ENCODE measurements around the gene GPN1.

DNA sequence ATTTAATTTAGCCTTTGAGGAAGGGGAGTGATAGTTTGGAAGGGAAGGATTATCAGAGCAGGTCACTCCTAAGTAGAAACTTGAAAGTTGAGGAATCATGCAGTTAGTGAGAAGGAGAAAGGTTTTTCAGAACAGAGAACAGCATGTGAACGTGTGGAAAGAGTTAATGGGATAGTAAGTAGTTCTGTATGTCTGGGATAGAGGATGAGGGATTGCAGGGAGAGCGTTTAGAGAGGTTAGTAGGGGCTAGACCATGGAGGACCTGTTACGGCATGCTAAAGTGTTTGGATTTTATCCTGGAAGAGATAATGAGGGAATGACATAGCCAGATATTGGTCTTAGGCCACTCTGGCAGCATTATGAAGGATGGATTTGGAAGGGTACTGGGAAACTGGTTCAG, 44.3 kb upstream of the GPN1 start:
- TF ChIP-seq, protein P1, sequence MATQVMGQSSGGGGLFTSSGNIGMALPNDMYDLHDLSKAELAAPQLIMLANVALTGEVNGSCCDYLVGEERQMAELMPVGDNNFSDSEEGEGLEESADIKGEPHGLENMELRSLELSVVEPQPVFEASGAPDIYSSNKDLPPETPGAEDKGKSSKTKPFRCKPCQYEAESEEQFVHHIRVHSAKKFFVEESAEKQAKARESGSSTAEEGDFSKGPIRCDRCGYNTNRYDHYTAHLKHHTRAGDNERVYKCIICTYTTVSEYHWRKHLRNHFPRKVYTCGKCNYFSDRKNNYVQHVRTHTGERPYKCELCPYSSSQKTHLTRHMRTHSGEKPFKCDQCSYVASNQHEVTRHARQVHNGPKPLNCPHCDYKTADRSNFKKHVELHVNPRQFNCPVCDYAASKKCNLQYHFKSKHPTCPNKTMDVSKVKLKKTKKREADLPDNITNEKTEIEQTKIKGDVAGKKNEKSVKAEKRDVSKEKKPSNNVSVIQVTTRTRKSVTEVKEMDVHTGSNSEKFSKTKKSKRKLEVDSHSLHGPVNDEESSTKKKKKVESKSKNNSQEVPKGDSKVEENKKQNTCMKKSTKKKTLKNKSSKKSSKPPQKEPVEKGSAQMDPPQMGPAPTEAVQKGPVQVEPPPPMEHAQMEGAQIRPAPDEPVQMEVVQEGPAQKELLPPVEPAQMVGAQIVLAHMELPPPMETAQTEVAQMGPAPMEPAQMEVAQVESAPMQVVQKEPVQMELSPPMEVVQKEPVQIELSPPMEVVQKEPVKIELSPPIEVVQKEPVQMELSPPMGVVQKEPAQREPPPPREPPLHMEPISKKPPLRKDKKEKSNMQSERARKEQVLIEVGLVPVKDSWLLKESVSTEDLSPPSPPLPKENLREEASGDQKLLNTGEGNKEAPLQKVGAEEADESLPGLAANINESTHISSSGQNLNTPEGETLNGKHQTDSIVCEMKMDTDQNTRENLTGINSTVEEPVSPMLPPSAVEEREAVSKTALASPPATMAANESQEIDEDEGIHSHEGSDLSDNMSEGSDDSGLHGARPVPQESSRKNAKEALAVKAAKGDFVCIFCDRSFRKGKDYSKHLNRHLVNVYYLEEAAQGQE (IDR thresholded peaks at IDR 0.05), result no peak
- no peak for TF ChIP-seq MAX (IDR thresholded peaks at IDR 0.05)
- TF ChIP-seq, protein P2, sequence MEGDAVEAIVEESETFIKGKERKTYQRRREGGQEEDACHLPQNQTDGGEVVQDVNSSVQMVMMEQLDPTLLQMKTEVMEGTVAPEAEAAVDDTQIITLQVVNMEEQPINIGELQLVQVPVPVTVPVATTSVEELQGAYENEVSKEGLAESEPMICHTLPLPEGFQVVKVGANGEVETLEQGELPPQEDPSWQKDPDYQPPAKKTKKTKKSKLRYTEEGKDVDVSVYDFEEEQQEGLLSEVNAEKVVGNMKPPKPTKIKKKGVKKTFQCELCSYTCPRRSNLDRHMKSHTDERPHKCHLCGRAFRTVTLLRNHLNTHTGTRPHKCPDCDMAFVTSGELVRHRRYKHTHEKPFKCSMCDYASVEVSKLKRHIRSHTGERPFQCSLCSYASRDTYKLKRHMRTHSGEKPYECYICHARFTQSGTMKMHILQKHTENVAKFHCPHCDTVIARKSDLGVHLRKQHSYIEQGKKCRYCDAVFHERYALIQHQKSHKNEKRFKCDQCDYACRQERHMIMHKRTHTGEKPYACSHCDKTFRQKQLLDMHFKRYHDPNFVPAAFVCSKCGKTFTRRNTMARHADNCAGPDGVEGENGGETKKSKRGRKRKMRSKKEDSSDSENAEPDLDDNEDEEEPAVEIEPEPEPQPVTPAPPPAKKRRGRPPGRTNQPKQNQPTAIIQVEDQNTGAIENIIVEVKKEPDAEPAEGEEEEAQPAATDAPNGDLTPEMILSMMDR (IDR thresholded peaks at IDR 0.05), result no peak
- TF ChIP-seq PHF8 (IDR thresholded peaks at IDR 0.05; ENCODE audit: borderline replicate concordance, low read depth), result no peak
- TF ChIP-seq KDM1A (IDR thresholded peaks at IDR 0.05; ENCODE audit: low read depth), result no peak
- TF ChIP-seq GATA3 (IDR thresholded peaks at IDR 0.05; ENCODE audit: borderline replicate concordance), result no peak
- no peak for TF ChIP-seq BCL3 (IDR thresholded peaks at IDR 0.05)
- TF ChIP-seq POLR2A (IDR thresholded peaks at IDR 0.05; ENCODE audit: low read length), result no peak
- TF ChIP-seq SREBF2 (IDR thresholded peaks at IDR 0.05), result no peak
- TF ChIP-seq CBX8 (IDR thresholded peaks at IDR 0.05), result no peak
- no peak for TF ChIP-seq RFX5 (IDR thresholded peaks at IDR 0.05)
- TF ChIP-seq, protein P3, sequence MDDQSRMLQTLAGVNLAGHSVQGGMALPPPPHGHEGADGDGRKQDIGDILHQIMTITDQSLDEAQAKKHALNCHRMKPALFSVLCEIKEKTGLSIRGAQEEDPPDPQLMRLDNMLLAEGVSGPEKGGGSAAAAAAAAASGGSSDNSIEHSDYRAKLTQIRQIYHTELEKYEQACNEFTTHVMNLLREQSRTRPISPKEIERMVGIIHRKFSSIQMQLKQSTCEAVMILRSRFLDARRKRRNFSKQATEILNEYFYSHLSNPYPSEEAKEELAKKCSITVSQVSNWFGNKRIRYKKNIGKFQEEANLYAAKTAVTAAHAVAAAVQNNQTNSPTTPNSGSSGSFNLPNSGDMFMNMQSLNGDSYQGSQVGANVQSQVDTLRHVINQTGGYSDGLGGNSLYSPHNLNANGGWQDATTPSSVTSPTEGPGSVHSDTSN (IDR thresholded peaks at IDR 0.05), result no peak

All from A549 (cell line).